ENCODE results near the gene DCAF6. TPM values are rescaled to one million over a fixed set of nuclear protein-coding genes. Genes with fewer than 3 reads are reported as not detected.

Gene DCAF6
- total RNA-seq, 2 donors from 2014 or later: 71.4 to 116 TPM

DNA sequence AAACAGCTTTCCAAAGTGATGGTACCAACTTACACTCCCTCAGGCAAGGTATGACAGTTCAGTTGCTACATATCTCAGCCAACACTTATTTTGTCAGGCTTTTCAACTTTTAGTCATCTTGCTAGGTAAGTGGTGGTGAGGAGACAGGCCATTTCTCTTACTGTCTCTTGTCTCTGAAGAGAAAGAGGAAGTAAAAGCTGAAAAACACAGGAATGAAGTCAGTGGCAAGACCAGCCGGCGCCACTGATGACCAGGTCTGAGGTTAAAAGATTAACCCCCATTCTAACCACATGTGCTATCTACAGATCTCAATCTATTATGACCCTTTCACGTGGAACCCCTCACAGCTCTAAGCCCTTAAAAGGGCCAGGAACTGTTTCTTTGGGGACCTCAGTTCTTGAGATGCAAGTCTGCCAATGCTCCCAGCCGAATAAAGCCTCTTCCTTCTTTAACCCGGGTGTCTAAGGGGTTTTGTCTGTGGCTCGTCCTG is 26.7 kb upstream of the DCAF6 start:
- Histone ChIP-seq H3K27me3 (replicated peaks; ENCODE audit: insufficient read depth) (no peaks in the 10 kb centered on the region), H3K9me3 (peaks cover 3% of the 10 kb centered on the region), H3K36me3 (no peaks in the 10 kb centered on the region), H3K27ac (no peak overlapping the region), H3K4me3 (no peak overlapping the region), H3K4me1 (replicated peaks) (peaks cover 7% of the 10 kb centered on the region)
- TF ChIP-seq, protein P1, sequence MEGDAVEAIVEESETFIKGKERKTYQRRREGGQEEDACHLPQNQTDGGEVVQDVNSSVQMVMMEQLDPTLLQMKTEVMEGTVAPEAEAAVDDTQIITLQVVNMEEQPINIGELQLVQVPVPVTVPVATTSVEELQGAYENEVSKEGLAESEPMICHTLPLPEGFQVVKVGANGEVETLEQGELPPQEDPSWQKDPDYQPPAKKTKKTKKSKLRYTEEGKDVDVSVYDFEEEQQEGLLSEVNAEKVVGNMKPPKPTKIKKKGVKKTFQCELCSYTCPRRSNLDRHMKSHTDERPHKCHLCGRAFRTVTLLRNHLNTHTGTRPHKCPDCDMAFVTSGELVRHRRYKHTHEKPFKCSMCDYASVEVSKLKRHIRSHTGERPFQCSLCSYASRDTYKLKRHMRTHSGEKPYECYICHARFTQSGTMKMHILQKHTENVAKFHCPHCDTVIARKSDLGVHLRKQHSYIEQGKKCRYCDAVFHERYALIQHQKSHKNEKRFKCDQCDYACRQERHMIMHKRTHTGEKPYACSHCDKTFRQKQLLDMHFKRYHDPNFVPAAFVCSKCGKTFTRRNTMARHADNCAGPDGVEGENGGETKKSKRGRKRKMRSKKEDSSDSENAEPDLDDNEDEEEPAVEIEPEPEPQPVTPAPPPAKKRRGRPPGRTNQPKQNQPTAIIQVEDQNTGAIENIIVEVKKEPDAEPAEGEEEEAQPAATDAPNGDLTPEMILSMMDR (IDR thresholded peaks at IDR 0.05): no peak
- no peak for TF ChIP-seq POLR2AphosphoS5 (IDR thresholded peaks at IDR 0.05)
- TF ChIP-seq POLR2A (IDR thresholded peaks at IDR 0.05): no peak
- intact Hi-C loops (cut with DNase I): no loop called here
- 88% methylated on average over 6 of the region's 6 CpGs for WGBS
- DNase-seq (ENCODE audit: low spot score): no peak

DNA sequence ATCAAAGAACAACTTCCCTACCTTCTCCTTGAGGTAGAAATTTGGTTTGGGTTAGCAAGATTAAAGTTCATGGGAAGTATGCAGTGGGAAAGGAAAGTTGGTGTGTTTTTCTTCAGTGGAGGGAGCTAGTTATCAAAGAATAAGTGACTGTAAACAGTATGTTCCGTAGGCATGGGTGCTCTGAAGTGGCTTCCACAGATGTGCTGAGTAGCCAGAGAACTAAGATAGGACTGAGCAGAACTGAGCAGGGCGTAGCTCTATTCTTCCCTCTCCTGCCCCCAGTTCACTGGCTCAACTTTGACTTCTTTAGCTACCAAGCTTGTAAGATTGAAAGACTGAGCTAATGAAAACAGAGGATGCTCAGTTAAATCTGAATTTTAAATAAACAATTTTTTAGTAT is 26.0 kb upstream of the DCAF6 start:
- peak overlapping the region in 1 of 2 donors; percentile 73 for H3K27ac ChIP-seq
- H3K36me3 ChIP-seq: no peaks in the 10 kb centered on the region
- TF ChIP-seq POLR2A (IDR thresholded peaks at IDR 0.05): no peak
- TF ChIP-seq POLR2AphosphoS5 (IDR thresholded peaks at IDR 0.05): no peak
- TF ChIP-seq, protein P1 (IDR thresholded peaks at IDR 0.05): no peak
- peaks cover 3% of the 10 kb centered on the region for H3K9me3 ChIP-seq
- intact Hi-C loops (cut with DNase I): no loop called here
- WGBS: 74% methylated on average over 2 of the region's 2 CpGs
- DNase-seq (ENCODE audit: low spot score): no peak
- H3K27me3 ChIP-seq (replicated peaks; ENCODE audit: insufficient read depth): no peaks in the 10 kb centered on the region
- no peak overlapping the region for H3K4me3 ChIP-seq
- peaks cover 3% of the 10 kb centered on the region for H3K4me1 ChIP-seq (replicated peaks)

- peak; percentile 14 for DNase-seq (ENCODE audit: low spot score)
- WGBS: 26% methylated on average over 8 of the region's 8 CpGs
- Histone ChIP-seq H3K4me3 (peak overlapping the region in 1 of 2 donors; percentile 1), H3K9me3 (peaks cover 3% of the 10 kb centered on the region), H3K36me3 (no peaks in the 10 kb centered on the region), H3K27me3 (replicated peaks; ENCODE audit: insufficient read depth) (no peaks in the 10 kb centered on the region), H3K4me1 (replicated peaks) (peaks cover 3% of the 10 kb centered on the region), H3K27ac (peak overlapping the region; percentile 68 to 73)
- intact Hi-C loops (cut with DNase I): no loop called here
- TF ChIP-seq POLR2AphosphoS5 (IDR thresholded peaks at IDR 0.05) (peak; percentile 14), POLR2A (IDR thresholded peaks at IDR 0.05) (no peak)
These were observed 25.1 kb upstream of the DCAF6 start for GRCh38 chr1:167911413-167911812.

- peak overlapping the region in 1 of 2 donors; percentile 73 for H3K27ac ChIP-seq
- no peak for TF ChIP-seq POLR2A (IDR thresholded peaks at IDR 0.05)
- intact Hi-C loops (cut with DNase I): no loop called here
- no peak for DNase-seq (ENCODE audit: low spot score)
- H3K9me3 ChIP-seq: peaks cover 3% of the 10 kb centered on the region
- WGBS: 81% methylated on average over 7 of the region's 7 CpGs
- no peak overlapping the region for H3K4me3 ChIP-seq
- no peaks in the 10 kb centered on the region for H3K36me3 ChIP-seq
- H3K4me1 ChIP-seq (replicated peaks): peaks cover 3% of the 10 kb centered on the region
- H3K27me3 ChIP-seq (replicated peaks; ENCODE audit: insufficient read depth): no peaks in the 10 kb centered on the region
These were observed 24.2 kb upstream of the DCAF6 start for GRCh38 chr1:167912294-167912693.

- no peak for TF ChIP-seq POLR2AphosphoS5 (IDR thresholded peaks at IDR 0.05)
- no peak for TF ChIP-seq POLR2A (IDR thresholded peaks at IDR 0.05)
- Histone ChIP-seq H3K4me3 (no peak within 1 kb of the TSS), H3K27ac (peak within 1 kb of the TSS in 1 of 2 donors; percentile 73), H3K4me1 (replicated peaks) (peaks cover 3% of the 10 kb centered on the region), H3K27me3 (replicated peaks; ENCODE audit: insufficient read depth) (no peaks in the 10 kb centered on the region), H3K36me3 (no peaks in the 10 kb centered on the region), H3K9me3 (peaks cover 3% of the 10 kb centered on the region)
- DNase-seq (ENCODE audit: low spot score): no peak
- intact Hi-C loops (cut with DNase I): no loop called here
- 92% methylated on average over 9 of the region's 9 CpGs for WGBS
These were observed 22.5 kb upstream of the DCAF6 start, which contains the start of gene ADCY10 for GRCh38 chr1:167913895-167914496. Gene ADCY10, minus strand, starts transcription at chr1:167914134. Its CDS starts 8,994 bp downstream, at chr1:167905140.

- 94% methylated on average over 8 of the region's 8 CpGs for WGBS
- peaks cover 7% of the 10 kb centered on the region for H3K4me1 ChIP-seq (replicated peaks)
- no peak for DNase-seq (ENCODE audit: low spot score)
- intact Hi-C loops (cut with DNase I): no loop called here
- H3K9me3 ChIP-seq: no peaks in the 10 kb centered on the region
- peak overlapping the region in 1 of 2 donors; percentile 73 for H3K27ac ChIP-seq
- TF ChIP-seq POLR2A (IDR thresholded peaks at IDR 0.05) (no peak), POLR2AphosphoS5 (IDR thresholded peaks at IDR 0.05) (no peak)
- TF ChIP-seq, protein P1 (IDR thresholded peaks at IDR 0.05): no peak
- no peaks in the 10 kb centered on the region for H3K27me3 ChIP-seq (replicated peaks; ENCODE audit: insufficient read depth)
- H3K36me3 ChIP-seq: no peaks in the 10 kb centered on the region
- H3K4me3 ChIP-seq: no peak overlapping the region
These were observed 20.9 kb upstream of the DCAF6 start for GRCh38 chr1:167915569-167915968.

Data from prostate gland (tissue), 2 donors.